GM12878 (cell line): Measurements from ENCODE around the gene PCSK5.
"Not testable (repeated sequence)": the region's sequence is repeated elsewhere in the genome, so short reads cannot be mapped to it uniquely, and the experiment has no call there.

Source experiments
- CHD2 ChIP-seq: IDR thresholded peaks from 2 replicates; pipeline ENCODE4 v1.6.1; 2011; ENCODE audit warnings: low read depth, low read length, improper control_type of control experiment, borderline replicate concordance
- SREBF2 ChIP-seq: IDR thresholded peaks from 2 replicates; pipeline ENCODE4 v1.6.1; 2012; ENCODE audit warnings: mild to moderate bottlenecking, low read length

DNA sequence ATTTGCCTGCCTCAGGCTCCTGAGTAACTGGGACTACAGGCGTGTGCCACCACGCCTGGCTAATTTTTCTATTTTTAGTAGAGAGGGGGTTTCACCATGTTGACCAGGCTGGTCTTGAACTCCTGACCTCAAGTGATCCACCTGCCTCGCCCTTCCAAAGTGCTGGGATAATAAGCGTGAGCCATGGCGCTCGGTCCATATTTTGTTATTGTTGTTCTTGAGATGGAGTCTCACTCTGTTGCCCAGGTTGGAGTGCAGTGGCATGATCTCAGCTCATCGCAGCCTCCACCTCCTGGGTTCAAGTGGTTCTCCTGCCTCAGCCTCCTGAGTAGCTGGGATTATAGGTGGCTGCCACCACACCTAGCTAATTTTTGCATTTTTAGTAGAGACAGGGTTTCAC is 433.6 kb downstream of the PCSK5 start:
- not testable (repeated sequence) for TF ChIP-seq CHD2, SREBF2
